SK-N-SH (cell line): Measurements from ENCODE around the gene PLD4. TPM values are rescaled to one million over a fixed set of nuclear protein-coding genes. Genes with fewer than 3 reads are reported as not detected.
A peak's percentile ranks its signal among the peaks of the same experiment; 100 is the strongest.

Source experiments
- CTCF ChIA-PET: fragments of 300-600, 350-600 bp; formaldehyde crosslinking; extraction: SDS; loops from one replicate; lab custom pipeline; 2021; lab: Yijun Ruan, JAX
- POLR2A ChIA-PET: fragments of 350-600 bp; sonication (Branson Sonifier 250); formaldehyde crosslinking; extraction: SDS; loops from one replicate; lab custom pipeline; 2020; ENCODE audit warnings: antibody characterized with exemption, inconsistent platforms; lab: Yijun Ruan, JAX
- DNase-seq: peaks from one replicate; pipeline ENCODE4 v3.0.0; 2012
- H2AFZ ChIP-seq: fragments of 200-600 bp; sonication (generic); 2 replicates; pipeline ENCODE4 v1.8.1; 2016; ENCODE audit warnings: antibody characterized with exemption, mild to moderate bottlenecking, low read depth
- H3F3A ChIP-seq: fragments of 200-600 bp; sonication (generic); replicated peaks from 2 replicates; pipeline ENCODE3; 2016; ENCODE audit warnings: antibody characterized with exemption, mild to moderate bottlenecking; ENCODE audit not compliant: insufficient read depth
- H3K27ac ChIP-seq, 2 experiments: fragments of 200-500 bp in 1 of 2; fragments of 200-600 bp in 1 of 2; sonication (Bioruptor generic) in 1 of 2; sonication (generic), shearing (Covaris generic) in 1 of 2; 2 replicates each; pipeline versions ENCODE4 v1.5.1 to v1.6.1; 2014 to 2016; ENCODE audit warnings: low read depth in 2 of 2, inconsistent platforms in 1 of 2, low read length in 1 of 2, mild to moderate bottlenecking in 1 of 2, mixed read lengths in 1 of 2
- H3K27me3 ChIP-seq: fragments of 200-600 bp; sonication (generic), shearing (Covaris generic); 2 replicates; pipeline ENCODE4 v1.6.1; 2016; ENCODE audit warnings: mixed run types; ENCODE audit not compliant: insufficient read depth
- H3K36me3 ChIP-seq, 2 experiments: fragments of 200-500 bp in 1 of 2; fragments of 200-600 bp in 1 of 2; sonication (Bioruptor generic) in 1 of 2; sonication (generic) in 1 of 2; replicated peaks in 1 of 2; 2 replicates each; pipeline versions ENCODE3 to v1.5.1; 2014 to 2016; ENCODE audit warnings: low read length in 1 of 2, mild to moderate bottlenecking in 1 of 2; ENCODE audit not compliant: insufficient read depth in 2 of 2, control insufficient read depth in 1 of 2
- H3K4me1 ChIP-seq, 2 experiments: fragments of 200-500 bp in 1 of 2; fragments of 200-600 bp in 1 of 2; sonication (Bioruptor generic) in 1 of 2; sonication (generic), shearing (Covaris generic) in 1 of 2; 2 replicates each; pipeline versions ENCODE4 v1.5.1 to v1.6.1; 2014 to 2016; ENCODE audit warnings: low read depth in 1 of 2, low read length in 1 of 2, mixed run types in 1 of 2; ENCODE audit not compliant: insufficient read depth in 2 of 2, control insufficient read depth in 1 of 2
- H3K4me2 ChIP-seq: fragments of 200-600 bp; sonication (generic), shearing (Covaris generic); 2 replicates; pipeline ENCODE4 v1.6.1; 2017; ENCODE audit warnings: mixed run types
- H3K4me3 ChIP-seq, 2 experiments: fragments of 200-500 bp in 1 of 2; fragments of 200-600 bp in 1 of 2; sonication (Bioruptor generic) in 1 of 2; sonication (generic), shearing (Covaris generic) in 1 of 2; 2 replicates each; pipeline versions ENCODE4 v1.5.1 to v1.8.1; 2014 to 2016; ENCODE audit warnings: low read depth in 2 of 2, inconsistent platforms in 1 of 2, low read length in 1 of 2, mild to moderate bottlenecking in 1 of 2, mixed read lengths in 1 of 2, moderate library complexity in 1 of 2
- H3K79me2 ChIP-seq: fragments of 200-600 bp; sonication (generic); 2 replicates; pipeline ENCODE4 v1.8.1; 2017; ENCODE audit warnings: mild to moderate bottlenecking; ENCODE audit not compliant: insufficient read depth
- H3K9ac ChIP-seq: fragments of 200-600 bp; sonication (generic); 2 replicates; pipeline ENCODE4 v1.6.1; 2017; ENCODE audit warnings: mixed run types
- H3K9me2 ChIP-seq: fragments of 200-600 bp; sonication (generic); 2 replicates; pipeline ENCODE4 v1.6.1; 2017; ENCODE audit warnings: mixed run types
- H3K9me3 ChIP-seq: fragments of 200-600 bp; sonication (generic); 2 replicates; pipeline ENCODE4 v1.6.1; 2017; ENCODE audit warnings: mixed run types, mild to moderate bottlenecking, moderate library complexity
- H4K20me1 ChIP-seq: fragments of 200-600 bp; sonication (generic); 2 replicates; pipeline ENCODE4 v1.6.1; 2017; ENCODE audit warnings: mild to moderate bottlenecking, mixed run types; ENCODE audit not compliant: insufficient read depth
- CHD2 ChIP-seq: fragments of 150-350 bp; IDR thresholded peaks from 2 replicates; pipeline ENCODE4 v1.6.1; 2018; ENCODE audit warnings: low read length; ENCODE audit not compliant: partially characterized antibody
- EP300 ChIP-seq, 2 experiments: IDR thresholded peaks; 2 replicates each; pipeline versions ENCODE4 v1.4.0 to v1.6.1; 2012; ENCODE audit warnings: borderline replicate concordance in 1 of 2, low read depth in 1 of 2, low read length in 1 of 2
- GABPA ChIP-seq: IDR thresholded peaks from 2 replicates; pipeline ENCODE4 v1.4.0; 2012; ENCODE audit warnings: low read depth, mild to moderate bottlenecking
- GATA2 ChIP-seq: sonication (generic); formaldehyde crosslinking; IDR thresholded peaks from 2 replicates; pipeline ENCODE4 v1.5.0; 2020; ENCODE audit warnings: mild to moderate bottlenecking, missing genetic modification reagents
- MEF2A ChIP-seq: IDR thresholded peaks from 2 replicates; pipeline ENCODE4 v1.4.0; 2012; ENCODE audit warnings: low read depth, borderline replicate concordance
- MXI1 ChIP-seq: IDR thresholded peaks from 2 replicates; pipeline ENCODE4 v1.6.1; 2012; ENCODE audit warnings: mild to moderate bottlenecking, low read depth, low read length, improper control_type of control experiment
- NFIC ChIP-seq: IDR thresholded peaks from 2 replicates; pipeline ENCODE4 v1.4.0; 2012; ENCODE audit warnings: borderline replicate concordance
- POLR2AphosphoS5 ChIP-seq: IDR thresholded peaks from 2 replicates; pipeline ENCODE4 v1.6.1; 2012; ENCODE audit warnings: low read depth, low read length
- RFX5 ChIP-seq: IDR thresholded peaks from 2 replicates; pipeline ENCODE4 v1.6.1; 2012; ENCODE audit warnings: mild to moderate bottlenecking, improper control_type of control experiment, low read length
- RXRA ChIP-seq: IDR thresholded peaks from 2 replicates; pipeline ENCODE4 v1.4.0; 2012; ENCODE audit warnings: low read depth, mild to moderate bottlenecking, borderline replicate concordance
- SMC3 ChIP-seq: IDR thresholded peaks from 2 replicates; pipeline ENCODE4 v1.6.1; 2012; ENCODE audit warnings: low read depth, low read length, improper control_type of control experiment
- TCF12 ChIP-seq: IDR thresholded peaks from 2 replicates; pipeline ENCODE4 v1.4.0; 2012
- USF1 ChIP-seq: IDR thresholded peaks from 2 replicates; pipeline ENCODE4 v1.4.0; 2012; ENCODE audit warnings: low read depth, borderline replicate concordance
- USF2 ChIP-seq: fragments of 150-350 bp; IDR thresholded peaks from 2 replicates; pipeline ENCODE4 v1.6.1; 2017; ENCODE audit warnings: antibody characterized with exemption, low read length, low read depth, borderline replicate concordance
- YY1 ChIP-seq: IDR thresholded peaks from 2 replicates; pipeline ENCODE4 v1.4.0; 2012; ENCODE audit warnings: low read depth, mild to moderate bottlenecking
- WGBS: methylation state at CpG from one replicate; pipeline ENCODE4 v1.1.6; 2017; ENCODE audit warnings: low lambda C conversion rate; 5-methylcytosine and 5-hydroxymethylcytosine counted together
- polyA plus RNA-seq, 3 experiments: library from polyadenylated mRNA; depleted of rRNA; stranded (reverse); fragments of >200 nt; gene quantifications; 2 replicates each; pipeline ENCODE4 v1.2.3, GENCODE V29; 2012
- TF ChIP-seq, protein P1 (sequence below): IDR thresholded peaks from 2 replicates; pipeline ENCODE4 v1.4.0; 2012; ENCODE audit warnings: low read depth

The PLD4 gene
- polyA plus RNA-seq, 1 of the 3 experiments (the other 2 are of a cell fraction): 0.02 TPM

GRCh38 chr14:104957146-104958113, 32.8 kb downstream of the PLD4 start:
- TF ChIP-seq SMC3: no peak
- no peak for TF ChIP-seq USF2
- no peak for TF ChIP-seq RFX5
- no peak for TF ChIP-seq NFIC
- TF ChIP-seq RXRA: no peak
- TF ChIP-seq, protein P1, sequence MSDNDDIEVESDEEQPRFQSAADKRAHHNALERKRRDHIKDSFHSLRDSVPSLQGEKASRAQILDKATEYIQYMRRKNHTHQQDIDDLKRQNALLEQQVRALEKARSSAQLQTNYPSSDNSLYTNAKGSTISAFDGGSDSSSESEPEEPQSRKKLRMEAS: no peak
- TF ChIP-seq CHD2: no peak
- no peak for TF ChIP-seq MEF2A
- no peak for TF ChIP-seq YY1
- H3K4me3 ChIP-seq: no peak overlapping the region
- WGBS: 85% methylated on average over 14 of the region's 25 CpGs
- H4K20me1 ChIP-seq: 0 out of 2 replicates have a peak, but pooled peaks cover 6% of the 10 kb centered on the region
- H3K27me3 ChIP-seq: no peaks in the 10 kb centered on the region
- ChIA-PET POLR2A (no interaction called here), CTCF (interaction anchor here (1.6 to 2.1 kb wide), 3 partner anchors 19 to 130 kb away, joined by 4 to 11 read pairs (median 10); no protein-coding TSS in a partner anchor)
- no peaks in the 10 kb centered on the region for H3K4me1 ChIP-seq
- H3K9ac ChIP-seq: no peak overlapping the region
- H3K27ac ChIP-seq: no peak overlapping the region
- H3K79me2 ChIP-seq: peaks cover 40% of the 10 kb centered on the region
- peaks cover 37 to 39% of the 10 kb centered on the region in 2 experiments for H3K36me3 ChIP-seq
- no peaks in the 10 kb centered on the region for H3K9me3 ChIP-seq
- no peak overlapping the region for H2AFZ ChIP-seq
- no peaks in the 10 kb centered on the region for H3F3A ChIP-seq
- no peaks in the 10 kb centered on the region for H3K9me2 ChIP-seq
- no peak for DNase-seq
- no peak overlapping the region for H3K4me2 ChIP-seq

- H3K4me3 ChIP-seq: no peak overlapping the region
- no peaks in the 10 kb centered on the region for H3K27me3 ChIP-seq
- H4K20me1 ChIP-seq: 0 out of 2 replicates have a peak, but pooled peaks cover 10% of the 10 kb centered on the region
- no peaks in the 10 kb centered on the region for H3K9me3 ChIP-seq
- peaks cover 86% of the 10 kb centered on the region for H3K79me2 ChIP-seq
- 88% methylated on average over 7 of the region's 7 CpGs for WGBS
- ChIA-PET POLR2A (no interaction called here), CTCF (interaction anchor here (2.1 to 4.8 kb wide), 3 partner anchors 11 to 81 kb away, joined by 7 to 26 read pairs (median 17); no protein-coding TSS in a partner anchor)
- H2AFZ ChIP-seq: no peak overlapping the region
- no peaks in the 10 kb centered on the region for H3F3A ChIP-seq
- no peak overlapping the region for H3K4me2 ChIP-seq
- H3K9ac ChIP-seq: no peak overlapping the region
- peaks cover 9 to 17% of the 10 kb centered on the region in 2 experiments; a peak in 2 of 4 replicates for H3K4me1 ChIP-seq
- H3K36me3 ChIP-seq: peaks cover 0 to 19% of the 10 kb centered on the region in 2 experiments
- TF ChIP-seq MEF2A (no peak), GABPA (no peak), USF1 (no peak), POLR2AphosphoS5 (no peak), GATA2 (no peak), MXI1 (no peak), RXRA (no peak), TCF12 (no peak), EP300 (IDR thresholded peaks at IDR 0.05; ENCODE audit: borderline replicate concordance in 1 of 2, low read depth in 1 of 2, low read length in 1 of 2) (no peak)
- peak; percentile 11 for DNase-seq
- no peaks in the 10 kb centered on the region for H3K9me2 ChIP-seq
- H3K27ac ChIP-seq: no peak overlapping the region
Observed at GRCh38 chr14:104964546-104964945, 39.9 kb downstream of the PLD4 start.
